DND-41 (cell line): ENCODE data around the gene KCTD11.

Experiments used
- ATAC-seq: fragments of 200-7000 bp; cut with Tn5 transposase; 3 replicates; pipeline ENCODE4 v1.9.1; 2021; ENCODE audit warnings: low read depth; ENCODE audit not compliant: insufficient read depth
- DNase-seq: peaks from one replicate; pipeline ENCODE4 v3.0.0-alpha.2; 2020
- H2AFZ ChIP-seq: 2 replicates; pipeline ENCODE4 v1.6.0; 2012; ENCODE audit warnings: low read depth, low read length
- H3K27ac ChIP-seq: 2 replicates; pipeline ENCODE4 v1.5.1; 2012; ENCODE audit warnings: low read length, inconsistent platforms
- H3K27me3 ChIP-seq: fragments of 200-600 bp; sonication (generic); 2 replicates; pipeline ENCODE4 v1.6.0; 2012; ENCODE audit warnings: low read length, mild to moderate bottlenecking, inconsistent platforms; ENCODE audit not compliant: insufficient read depth, poor library complexity
- H3K36me3 ChIP-seq: 2 replicates; pipeline ENCODE4 v1.5.1; 2012; ENCODE audit warnings: low read length, inconsistent platforms; ENCODE audit not compliant: insufficient read depth
- H3K4me1 ChIP-seq: 2 replicates; pipeline ENCODE4 v1.5.1; 2012; ENCODE audit warnings: mild to moderate bottlenecking, low read length; ENCODE audit not compliant: insufficient read depth
- H3K4me2 ChIP-seq: 2 replicates; pipeline ENCODE4 v1.6.0; 2012; ENCODE audit warnings: mild to moderate bottlenecking, moderate library complexity, low read length, inconsistent platforms; ENCODE audit not compliant: insufficient read depth
- H3K4me3 ChIP-seq, 2 experiments: fragments of 200-600 bp in 1 of 2; shearing (Covaris generic) in 1 of 2; 2 replicates each; pipeline ENCODE4 v1.5.1; 2012 to 2016; ENCODE audit warnings: inconsistent platforms in 2 of 2, low read length in 2 of 2, mild to moderate bottlenecking in 2 of 2, low read depth in 1 of 2, moderate library complexity in 1 of 2
- H3K79me2 ChIP-seq: 2 replicates; pipeline ENCODE4 v1.6.0; 2012; ENCODE audit warnings: low read length, inconsistent platforms; ENCODE audit not compliant: insufficient read depth
- H3K9ac ChIP-seq: 2 replicates; pipeline ENCODE4 v1.6.0; 2012; ENCODE audit warnings: low read depth, mild to moderate bottlenecking, inconsistent platforms, low read length, moderate library complexity
- H3K9me3 ChIP-seq: 2 replicates; pipeline ENCODE4 v1.5.1; 2012; ENCODE audit warnings: low read length, moderate library complexity, mild to moderate bottlenecking, inconsistent platforms; ENCODE audit not compliant: insufficient read depth, severe bottlenecking
- H4K20me1 ChIP-seq: 2 replicates; pipeline ENCODE4 v1.6.0; 2012; ENCODE audit warnings: low read length; ENCODE audit not compliant: insufficient read depth
- CTCF ChIP-seq: IDR thresholded peaks from 2 replicates; pipeline ENCODE4 v1.5.1; 2012; ENCODE audit warnings: borderline replicate concordance, low read length, moderate library complexity, mild to moderate bottlenecking; ENCODE audit not compliant: poor library complexity, severe bottlenecking; ENCODE audit errors: extremely low read depth
- EZH2 ChIP-seq: IDR thresholded peaks from 3 replicates; pipeline ENCODE4 v1.6.1; 2012; ENCODE audit warnings: borderline replicate concordance, low read depth, mild to moderate bottlenecking, moderate library complexity, low read length, inconsistent platforms; ENCODE audit not compliant: severe bottlenecking

Gene KCTD11

GRCh38 chr17:7380855-7381683, 29.1 kb downstream of the KCTD11 start, which contains the start of gene TNK1:
TSS of gene TNK1 (plus strand) at chr17:7381089. CDS start at chr17:7382927, 1,838 bp downstream.
- H3K9ac ChIP-seq: no peak within 1 kb of the TSS
- H3K27me3 ChIP-seq: peaks cover 25% of the 10 kb centered on the region
- no peak for TF ChIP-seq CTCF
- no peak for TF ChIP-seq EZH2
- H3K4me3 ChIP-seq: no peak within 1 kb of the TSS
- no peaks in the 10 kb centered on the region for H3K79me2 ChIP-seq
- no peak within 1 kb of the TSS for H3K4me2 ChIP-seq
- H4K20me1 ChIP-seq: no peaks in the 10 kb centered on the region
- H3K4me1 ChIP-seq: peaks cover 14% of the 10 kb centered on the region
- H2AFZ ChIP-seq: no peak within 1 kb of the TSS
- no peaks in the 10 kb centered on the region for H3K9me3 ChIP-seq
- no peak within 1 kb of the TSS for H3K27ac ChIP-seq
- no peaks in the 10 kb centered on the region for H3K36me3 ChIP-seq
- ATAC-seq (no peak), DNase-seq (no peak)

GRCh38 chr17:7382901-7383300, 30.9 kb downstream of the KCTD11 start:
- no peak for TF ChIP-seq CTCF
- TF ChIP-seq EZH2: no peak
- Histone ChIP-seq H2AFZ (no peak overlapping the region), H3K9me3 (no peaks in the 10 kb centered on the region), H3K79me2 (no peaks in the 10 kb centered on the region), H3K4me3 (no peak overlapping the region), H3K4me1 (peaks cover 14% of the 10 kb centered on the region), H4K20me1 (no peaks in the 10 kb centered on the region), H3K36me3 (no peaks in the 10 kb centered on the region), H3K4me2 (no peak overlapping the region), H3K27me3 (peaks cover 25% of the 10 kb centered on the region), H3K27ac (no peak overlapping the region), H3K9ac (no peak overlapping the region)
- no peak for ATAC-seq
- no peak for DNase-seq

DNA sequence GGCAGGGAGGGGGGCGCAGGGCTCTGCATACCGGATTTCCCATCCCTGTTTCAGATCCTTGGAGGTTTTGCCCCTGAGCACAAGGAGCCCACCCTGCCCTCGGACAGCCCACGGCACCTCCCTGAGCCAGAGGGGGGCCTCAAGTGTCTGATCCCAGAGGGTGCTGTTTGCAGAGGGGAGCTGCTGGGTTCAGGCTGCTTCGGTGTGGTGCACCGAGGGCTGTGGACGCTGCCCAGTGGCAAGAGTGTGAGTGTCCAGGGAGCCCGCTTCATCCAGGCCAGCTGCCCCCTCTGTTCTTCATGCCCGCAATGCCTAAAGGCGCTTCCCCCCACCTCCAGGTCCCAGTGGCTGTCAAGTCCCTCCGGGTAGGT, 31.4 kb downstream of the KCTD11 start:
- Histone ChIP-seq H3K27ac (no peak overlapping the region), H3K9ac (no peak overlapping the region; the same call in 1 of the 2 replicates), H2AFZ (no peak overlapping the region), H3K4me1 (peaks cover 14% of the 10 kb centered on the region), H3K27me3 (peaks cover 25% of the 10 kb centered on the region), H3K9me3 (no peaks in the 10 kb centered on the region), H3K4me2 (peak overlapping the region; percentile 70), H3K4me3 (peak overlapping the region in 1 of 2 experiments; percentile 48; a peak in 1 of 4 replicates), H3K36me3 (no peaks in the 10 kb centered on the region), H4K20me1 (no peaks in the 10 kb centered on the region), H3K79me2 (no peaks in the 10 kb centered on the region)
- TF ChIP-seq CTCF (no peak), EZH2 (no peak)
- ATAC-seq (no peak), DNase-seq (no peak)
